SU-DHL-6 (cell line): ENCODE measurements around the gene SLC17A5.

Experiments
- CTCF ChIP-seq: fragments of 200-600 bp; sonication (generic); IDR thresholded peaks from one replicate; pipeline ENCODE4 v1.5.1; 2017; ENCODE audit warnings: antibody characterized with exemption, mild to moderate bottlenecking, low read length, moderate library complexity; ENCODE audit not compliant: insufficient read depth, poor library complexity, severe bottlenecking
- EZH2phosphoT487 ChIP-seq: fragments of 200-600 bp; sonication (generic), shearing (Covaris generic); conservative IDR thresholded peaks from 2 replicates; pipeline ENCODE4 v1.6.1; 2018; ENCODE audit warnings: mild to moderate bottlenecking, antibody characterized with exemption, low read length, moderate library complexity, mixed read lengths

- no peak for TF ChIP-seq CTCF
- TF ChIP-seq EZH2phosphoT487, result no peak
Measured at GRCh38 chr6:73703466-73703865, 49.7 kb upstream of the SLC17A5 start.
